IMR-90 (cell line): ENCODE results near the gene MARCO. TPM values are rescaled to one million over a fixed set of nuclear protein-coding genes. Genes with fewer than 3 reads are reported as not detected.

ENCODE experiments used
- ATAC-seq: fragments of 200-7000 bp; cut with Tn5 transposase; 2 replicates; pipeline ENCODE4 v1.9.1; 2020; ENCODE audit warnings: low read depth, mild to moderate bottlenecking, moderate library complexity
- BruUV-seq: library from RNA; stranded (reverse); fragments of 400-500 nt; replicated peaks from 2 replicates; lab custom pipeline; 2021; lab: Mats Ljungman, UMichigan
- CTCF ChIA-PET: fragments of 300-600 bp; formaldehyde crosslinking; extraction: SDS; loops from one replicate; lab custom pipeline; 2021; ENCODE audit warnings: antibody characterized with exemption; lab: Yijun Ruan, JAX
- POLR2A ChIA-PET: fragments of 300-600 bp; sonication (Branson Sonifier 250); formaldehyde crosslinking; loops from one replicate; lab custom pipeline; 2022; ENCODE audit warnings: antibody characterized with exemption; ENCODE audit not compliant: unreplicated experiment; lab: Charles Lee
- DNase-seq: peaks from one replicate; pipeline ENCODE4 v3.0.0; 2013
- H2AFZ ChIP-seq: replicated peaks from 2 replicates; pipeline ENCODE3; 2013; ENCODE audit warnings: low read length, mild to moderate bottlenecking; ENCODE audit not compliant: poor library complexity
- H2AK5ac ChIP-seq: 2 replicates; pipeline ENCODE4 v1.6.1; 2013; ENCODE audit warnings: low read depth, low read length, inconsistent platforms
- H2AK9ac ChIP-seq: replicated peaks from 2 replicates; pipeline ENCODE3; 2013; ENCODE audit warnings: mild to moderate bottlenecking, low read depth, low read length, moderate library complexity; ENCODE audit not compliant: poor library complexity
- H2BK120ac ChIP-seq: 2 replicates; pipeline ENCODE4 v1.6.1; 2013; ENCODE audit warnings: low read depth, low read length, inconsistent platforms
- H2BK15ac ChIP-seq: 3 replicates; pipeline ENCODE4 v1.6.1; 2013; ENCODE audit warnings: low read depth, low read length, inconsistent platforms
- H2BK20ac ChIP-seq: 2 replicates; pipeline ENCODE4 v1.6.1; 2013; ENCODE audit warnings: low read depth, mild to moderate bottlenecking, inconsistent platforms, low read length, moderate library complexity
- H2BK5ac ChIP-seq: 2 replicates; pipeline ENCODE4 v1.6.1; 2013; ENCODE audit warnings: mild to moderate bottlenecking, low read depth, low read length, inconsistent platforms; ENCODE audit not compliant: poor library complexity, severe bottlenecking
- H3K14ac ChIP-seq: replicated peaks from 2 replicates; pipeline ENCODE4 v1.6.1; 2013; ENCODE audit warnings: low read depth, low read length, inconsistent platforms
- H3K18ac ChIP-seq: 2 replicates; pipeline ENCODE4 v1.6.1; 2013; ENCODE audit warnings: low read depth, low read length, control low read depth
- H3K23ac ChIP-seq: 2 replicates; pipeline ENCODE4 v1.6.1; 2013; ENCODE audit warnings: low read depth, low read length, inconsistent platforms
- H3K27ac ChIP-seq: 2 replicates; pipeline ENCODE4 v1.5.1; 2013; ENCODE audit warnings: mild to moderate bottlenecking, control low read depth, low read length; ENCODE audit not compliant: insufficient read depth
- H3K27me3 ChIP-seq: 2 replicates; pipeline ENCODE4 v1.6.1; 2013; ENCODE audit warnings: low read length; ENCODE audit not compliant: control insufficient read depth, insufficient read depth
- H3K36me3 ChIP-seq: 2 replicates; pipeline ENCODE4 v1.6.1; 2013; ENCODE audit warnings: low read length, mixed read lengths; ENCODE audit not compliant: control insufficient read depth, insufficient read depth
- H3K4ac ChIP-seq: 2 replicates; pipeline ENCODE4 v1.6.1; 2013; ENCODE audit warnings: low read depth, low read length, inconsistent platforms
- H3K4me1 ChIP-seq: 2 replicates; pipeline ENCODE4 v1.6.1; 2013; ENCODE audit warnings: low read length, mixed read lengths; ENCODE audit not compliant: control insufficient read depth, insufficient read depth
- H3K4me2 ChIP-seq: 2 replicates; pipeline ENCODE4 v1.6.1; 2013; ENCODE audit warnings: low read depth, mild to moderate bottlenecking, control low read depth, low read length, moderate library complexity
- H3K4me3 ChIP-seq: 2 replicates; pipeline ENCODE4 v1.5.1; 2013; ENCODE audit warnings: low read depth, mild to moderate bottlenecking, control low read depth, low read length, moderate library complexity; ENCODE audit not compliant: insufficient read depth
- H3K56ac ChIP-seq: 2 replicates; pipeline ENCODE4 v1.6.1; 2013; ENCODE audit warnings: low read length, inconsistent platforms; ENCODE audit not compliant: insufficient read depth; ENCODE audit errors: extremely low read depth
- H3K79me1 ChIP-seq, 2 experiments: 2 replicates each; pipeline ENCODE4 v1.6.1; 2013; ENCODE audit warnings: low read length in 2 of 2, inconsistent platforms in 1 of 2, low read depth in 1 of 2
- H3K9ac ChIP-seq: 2 replicates; pipeline ENCODE4 v1.6.1; 2013; ENCODE audit warnings: low read depth, low read length, control low read depth
- H3K9me1 ChIP-seq: 2 replicates; pipeline ENCODE4 v1.6.1; 2013; ENCODE audit warnings: low read length, inconsistent platforms; ENCODE audit not compliant: insufficient read depth
- H3K9me3 ChIP-seq: 2 replicates; pipeline ENCODE4 v1.6.1; 2013; ENCODE audit warnings: low read length; ENCODE audit not compliant: control insufficient read depth, insufficient read depth
- H4K20me1 ChIP-seq: 2 replicates; pipeline ENCODE4 v1.6.1; 2013; ENCODE audit warnings: low read length, inconsistent platforms; ENCODE audit not compliant: insufficient read depth
- H4K5ac ChIP-seq: 2 replicates; pipeline ENCODE4 v1.6.1; 2013; ENCODE audit warnings: mild to moderate bottlenecking, low read depth, low read length, control low read depth
- H4K8ac ChIP-seq, 2 experiments: 2 replicates each; pipeline ENCODE4 v1.6.1; 2013; ENCODE audit warnings: low read depth in 2 of 2, low read length in 2 of 2, control low read depth in 1 of 2, inconsistent platforms in 1 of 2
- H4K91ac ChIP-seq: 2 replicates; pipeline ENCODE4 v1.6.1; 2013; ENCODE audit warnings: low read depth, low read length, inconsistent platforms; ENCODE audit not compliant: insufficient read depth
- CHD1 ChIP-seq: IDR thresholded peaks from 2 replicates; pipeline ENCODE4 v1.6.1; 2012; ENCODE audit warnings: low read depth, low read length, improper control_type of control experiment
- FOS ChIP-seq: fragments of 150-350 bp; IDR thresholded peaks from 2 replicates; pipeline ENCODE4 v1.6.1; 2016; ENCODE audit warnings: low read depth, low read length
- MAFK ChIP-seq: IDR thresholded peaks from 2 replicates; pipeline ENCODE4 v1.6.1; 2012; ENCODE audit warnings: low read depth, low read length, improper control_type of control experiment
- MAZ ChIP-seq: IDR thresholded peaks from 2 replicates; pipeline ENCODE4 v1.6.1; 2012; ENCODE audit warnings: low read depth, mild to moderate bottlenecking, low read length, improper control_type of control experiment, moderate library complexity, borderline replicate concordance
- MXI1 ChIP-seq: IDR thresholded peaks from 2 replicates; pipeline ENCODE4 v1.6.1; 2012; ENCODE audit warnings: low read depth, mild to moderate bottlenecking, low read length, moderate library complexity, borderline replicate concordance
- POLR2A ChIP-seq: IDR thresholded peaks from 2 replicates; pipeline ENCODE4 v1.6.1; 2012; ENCODE audit warnings: mild to moderate bottlenecking, low read depth, low read length
- RAD21 ChIP-seq: IDR thresholded peaks from 2 replicates; pipeline ENCODE4 v1.6.1; 2012; ENCODE audit warnings: low read length, improper control_type of control experiment
- RCOR1 ChIP-seq: IDR thresholded peaks from 2 replicates; pipeline ENCODE4 v1.6.1; 2012; ENCODE audit warnings: mild to moderate bottlenecking, low read length, improper control_type of control experiment; ENCODE audit not compliant: insufficient replicate concordance
- RFX5 ChIP-seq: IDR thresholded peaks from 2 replicates; pipeline ENCODE4 v1.8.0; 2012; ENCODE audit warnings: low read depth, mild to moderate bottlenecking, low read length, moderate library complexity
- SMC3 ChIP-seq: fragments of 150-350 bp; IDR thresholded peaks from 2 replicates; pipeline ENCODE4 v1.6.1; 2016; ENCODE audit warnings: low read depth, mild to moderate bottlenecking, antibody characterized with exemption, low read length, moderate library complexity
- WGBS, 2 experiments: methylation state at CpG; one replicate each; pipeline versions ENCODE4 v1.1.5 to v1.1.7; 2013; ENCODE audit warnings: missing lambda C conversion rate in 2 of 2; ENCODE audit not compliant: insufficient read length in 1 of 2; ENCODE audit errors: extremely low coverage in 2 of 2; 5-methylcytosine and 5-hydroxymethylcytosine counted together
- dilution Hi-C: fragments of 300-500 bp; cut with HindIII; formaldehyde crosslinking; loops from one replicate; pipeline ENCODE4 v1.14.3; 2018; ENCODE audit warnings: low sequenced_read_pairs; ENCODE audit not compliant: unreplicated experiment
- in situ Hi-C: fragments of 300-500 bp; cut with MboI; formaldehyde crosslinking; loops from 3 replicates; pipeline ENCODE4 v1.14.3; 2019; ENCODE audit warnings: low sequenced_read_pairs, inconsistent platforms, mixed read lengths
- intact Hi-C: fragments of 100-400 bp; cut with micrococcal nuclease; formaldehyde crosslinking; loops from 2 replicates; pipeline ENCODE4 v1.10.0; 2022
- polyA plus RNA-seq, 3 experiments: library from polyadenylated mRNA; depleted of rRNA; stranded (reverse); fragments of >200 nt; gene quantifications; 2 replicates each; pipeline ENCODE4 v1.2.3, GENCODE V29; 2012; ENCODE audit warnings: low replicate concordance in 1 of 3
- total RNA-seq: library from RNA; depleted of rRNA; stranded (reverse); fragments of >200 nt; gene quantifications from 2 replicates; pipeline ENCODE4 v1.2.3, GENCODE V29; 2012
- TF ChIP-seq, protein P1 (sequence below): fragments of 150-350 bp; IDR thresholded peaks from 2 replicates; pipeline ENCODE4 v1.6.1; 2017; ENCODE audit warnings: mild to moderate bottlenecking, antibody characterized with exemption, low read length, low read depth
- TF ChIP-seq, protein P2 (sequence below): fragments of 150-350 bp; IDR thresholded peaks from 2 replicates; pipeline ENCODE4 v1.6.1; 2016; ENCODE audit warnings: low read depth, mild to moderate bottlenecking, low read length, moderate library complexity, borderline replicate concordance
- TF ChIP-seq, protein P3 (sequence below): conservative IDR thresholded peaks from 2 replicates; pipeline ENCODE4 v1.5.1; 2012; ENCODE audit warnings: mild to moderate bottlenecking, low read depth, low read length, improper control_type of control experiment

Gene MARCO
- total and polyA plus RNA-seq, 2 of the 4 experiments (the other 2 are of a cell fraction), result not detected

- Histone ChIP-seq H3K18ac (no peak overlapping the region), H4K91ac (no peak overlapping the region), H3K56ac (no peak overlapping the region), H3K9me1 (no peaks in the 10 kb centered on the region), H3K27ac (no peak overlapping the region), H3K36me3 (no peaks in the 10 kb centered on the region), H4K8ac (no peak overlapping the region), H4K5ac (no peak overlapping the region), H3K4me2 (no peak overlapping the region), H2BK15ac (no peak overlapping the region), H2AK5ac (no peak overlapping the region), H3K27me3 (no peaks in the 10 kb centered on the region; the same call in 1 of the 2 replicates), H2BK5ac (no peak overlapping the region), H3K4me1 (no peaks in the 10 kb centered on the region), H3K4ac (no peak overlapping the region), H4K20me1 (no peaks in the 10 kb centered on the region), H3K79me1 (no peaks in the 10 kb centered on the region), H3K4me3 (no peak overlapping the region), H3K9me3 (no peaks in the 10 kb centered on the region), H3K23ac (no peak overlapping the region), H3K14ac (no peak overlapping the region), H2BK20ac (no peak overlapping the region), H2BK120ac (no peak overlapping the region), H2AK9ac (no peak overlapping the region), H2AFZ (no peak overlapping the region), H3K9ac (no peak overlapping the region)
- dilution Hi-C loops (no loop called here), intact Hi-C loops (no loop called here), in situ Hi-C loops (no loop called here)
- WGBS, 2 experiments, result 65% methylated on average over 7 of the region's 14 CpGs; no CpG with 5 or more reads in 1 of the 2 experiments
- ChIA-PET POLR2A (no interaction called here), CTCF (no interaction called here)
- ATAC-seq, result no peak
- no TSS peak for BruUV-seq
- no peak for TF ChIP-seq RCOR1
- no peak for TF ChIP-seq MXI1
- TF ChIP-seq RFX5, result no peak
- no peak for TF ChIP-seq FOS
- no peak for TF ChIP-seq MAZ
- TF ChIP-seq SMC3, result no peak
- no peak for TF ChIP-seq CHD1
- TF ChIP-seq, protein P1, sequence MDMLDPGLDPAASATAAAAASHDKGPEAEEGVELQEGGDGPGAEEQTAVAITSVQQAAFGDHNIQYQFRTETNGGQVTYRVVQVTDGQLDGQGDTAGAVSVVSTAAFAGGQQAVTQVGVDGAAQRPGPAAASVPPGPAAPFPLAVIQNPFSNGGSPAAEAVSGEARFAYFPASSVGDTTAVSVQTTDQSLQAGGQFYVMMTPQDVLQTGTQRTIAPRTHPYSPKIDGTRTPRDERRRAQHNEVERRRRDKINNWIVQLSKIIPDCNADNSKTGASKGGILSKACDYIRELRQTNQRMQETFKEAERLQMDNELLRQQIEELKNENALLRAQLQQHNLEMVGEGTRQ, result no peak
- TF ChIP-seq MAFK, result no peak
- no peak for TF ChIP-seq RAD21
- TF ChIP-seq POLR2A, result no peak
- TF ChIP-seq, protein P2, sequence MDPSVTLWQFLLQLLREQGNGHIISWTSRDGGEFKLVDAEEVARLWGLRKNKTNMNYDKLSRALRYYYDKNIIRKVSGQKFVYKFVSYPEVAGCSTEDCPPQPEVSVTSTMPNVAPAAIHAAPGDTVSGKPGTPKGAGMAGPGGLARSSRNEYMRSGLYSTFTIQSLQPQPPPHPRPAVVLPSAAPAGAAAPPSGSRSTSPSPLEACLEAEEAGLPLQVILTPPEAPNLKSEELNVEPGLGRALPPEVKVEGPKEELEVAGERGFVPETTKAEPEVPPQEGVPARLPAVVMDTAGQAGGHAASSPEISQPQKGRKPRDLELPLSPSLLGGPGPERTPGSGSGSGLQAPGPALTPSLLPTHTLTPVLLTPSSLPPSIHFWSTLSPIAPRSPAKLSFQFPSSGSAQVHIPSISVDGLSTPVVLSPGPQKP, result no peak
- TF ChIP-seq, protein P3, sequence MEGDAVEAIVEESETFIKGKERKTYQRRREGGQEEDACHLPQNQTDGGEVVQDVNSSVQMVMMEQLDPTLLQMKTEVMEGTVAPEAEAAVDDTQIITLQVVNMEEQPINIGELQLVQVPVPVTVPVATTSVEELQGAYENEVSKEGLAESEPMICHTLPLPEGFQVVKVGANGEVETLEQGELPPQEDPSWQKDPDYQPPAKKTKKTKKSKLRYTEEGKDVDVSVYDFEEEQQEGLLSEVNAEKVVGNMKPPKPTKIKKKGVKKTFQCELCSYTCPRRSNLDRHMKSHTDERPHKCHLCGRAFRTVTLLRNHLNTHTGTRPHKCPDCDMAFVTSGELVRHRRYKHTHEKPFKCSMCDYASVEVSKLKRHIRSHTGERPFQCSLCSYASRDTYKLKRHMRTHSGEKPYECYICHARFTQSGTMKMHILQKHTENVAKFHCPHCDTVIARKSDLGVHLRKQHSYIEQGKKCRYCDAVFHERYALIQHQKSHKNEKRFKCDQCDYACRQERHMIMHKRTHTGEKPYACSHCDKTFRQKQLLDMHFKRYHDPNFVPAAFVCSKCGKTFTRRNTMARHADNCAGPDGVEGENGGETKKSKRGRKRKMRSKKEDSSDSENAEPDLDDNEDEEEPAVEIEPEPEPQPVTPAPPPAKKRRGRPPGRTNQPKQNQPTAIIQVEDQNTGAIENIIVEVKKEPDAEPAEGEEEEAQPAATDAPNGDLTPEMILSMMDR, result no peak
- no peak for DNase-seq
Measured at GRCh38 chr2:118994172-118994700, 52.2 kb downstream of the MARCO start.
